IMR-90 (cell line): Measurements from ENCODE around the gene TBX4. TPM values are rescaled to one million over a fixed set of nuclear protein-coding genes. Genes with fewer than 3 reads are reported as not detected.

ENCODE experiments used
- ATAC-seq: fragments of 200-7000 bp; cut with Tn5 transposase; 2 replicates; pipeline ENCODE4 v1.9.1; 2020; ENCODE audit warnings: low read depth, mild to moderate bottlenecking, moderate library complexity
- BruUV-seq: library from RNA; stranded (reverse); fragments of 400-500 nt; replicated peaks from 2 replicates; lab custom pipeline; 2021; lab: Mats Ljungman, UMichigan
- CTCF ChIA-PET: fragments of 300-600 bp; formaldehyde crosslinking; extraction: SDS; loops from one replicate; lab custom pipeline; 2021; ENCODE audit warnings: antibody characterized with exemption; lab: Yijun Ruan, JAX
- POLR2A ChIA-PET: fragments of 300-600 bp; sonication (Branson Sonifier 250); formaldehyde crosslinking; loops from one replicate; lab custom pipeline; 2022; ENCODE audit warnings: antibody characterized with exemption; ENCODE audit not compliant: unreplicated experiment; lab: Charles Lee
- DNase-seq: peaks from one replicate; pipeline ENCODE4 v3.0.0; 2013
- H2AFZ ChIP-seq: replicated peaks from 2 replicates; pipeline ENCODE3; 2013; ENCODE audit warnings: low read length, mild to moderate bottlenecking; ENCODE audit not compliant: poor library complexity
- H2AK5ac ChIP-seq: 2 replicates; pipeline ENCODE4 v1.6.1; 2013; ENCODE audit warnings: low read depth, low read length, inconsistent platforms
- H2AK9ac ChIP-seq: replicated peaks from 2 replicates; pipeline ENCODE3; 2013; ENCODE audit warnings: mild to moderate bottlenecking, low read depth, low read length, moderate library complexity; ENCODE audit not compliant: poor library complexity
- H2BK120ac ChIP-seq: 2 replicates; pipeline ENCODE4 v1.6.1; 2013; ENCODE audit warnings: low read depth, low read length, inconsistent platforms
- H2BK15ac ChIP-seq: 3 replicates; pipeline ENCODE4 v1.6.1; 2013; ENCODE audit warnings: low read depth, low read length, inconsistent platforms
- H2BK20ac ChIP-seq: 2 replicates; pipeline ENCODE4 v1.6.1; 2013; ENCODE audit warnings: low read depth, mild to moderate bottlenecking, inconsistent platforms, low read length, moderate library complexity
- H2BK5ac ChIP-seq: 2 replicates; pipeline ENCODE4 v1.6.1; 2013; ENCODE audit warnings: mild to moderate bottlenecking, low read depth, low read length, inconsistent platforms; ENCODE audit not compliant: poor library complexity, severe bottlenecking
- H3K14ac ChIP-seq: replicated peaks from 2 replicates; pipeline ENCODE4 v1.6.1; 2013; ENCODE audit warnings: low read depth, low read length, inconsistent platforms
- H3K18ac ChIP-seq: 2 replicates; pipeline ENCODE4 v1.6.1; 2013; ENCODE audit warnings: low read depth, low read length, control low read depth
- H3K23ac ChIP-seq: 2 replicates; pipeline ENCODE4 v1.6.1; 2013; ENCODE audit warnings: low read depth, low read length, inconsistent platforms
- H3K27ac ChIP-seq: 2 replicates; pipeline ENCODE4 v1.5.1; 2013; ENCODE audit warnings: mild to moderate bottlenecking, control low read depth, low read length; ENCODE audit not compliant: insufficient read depth
- H3K27me3 ChIP-seq: 2 replicates; pipeline ENCODE4 v1.6.1; 2013; ENCODE audit warnings: low read length; ENCODE audit not compliant: control insufficient read depth, insufficient read depth
- H3K36me3 ChIP-seq: 2 replicates; pipeline ENCODE4 v1.6.1; 2013; ENCODE audit warnings: low read length, mixed read lengths; ENCODE audit not compliant: control insufficient read depth, insufficient read depth
- H3K4ac ChIP-seq: 2 replicates; pipeline ENCODE4 v1.6.1; 2013; ENCODE audit warnings: low read depth, low read length, inconsistent platforms
- H3K4me1 ChIP-seq: 2 replicates; pipeline ENCODE4 v1.6.1; 2013; ENCODE audit warnings: low read length, mixed read lengths; ENCODE audit not compliant: control insufficient read depth, insufficient read depth
- H3K4me2 ChIP-seq: 2 replicates; pipeline ENCODE4 v1.6.1; 2013; ENCODE audit warnings: low read depth, mild to moderate bottlenecking, control low read depth, low read length, moderate library complexity
- H3K4me3 ChIP-seq: 2 replicates; pipeline ENCODE4 v1.5.1; 2013; ENCODE audit warnings: low read depth, mild to moderate bottlenecking, control low read depth, low read length, moderate library complexity; ENCODE audit not compliant: insufficient read depth
- H3K56ac ChIP-seq: 2 replicates; pipeline ENCODE4 v1.6.1; 2013; ENCODE audit warnings: low read length, inconsistent platforms; ENCODE audit not compliant: insufficient read depth; ENCODE audit errors: extremely low read depth
- H3K79me1 ChIP-seq, 2 experiments: 2 replicates each; pipeline ENCODE4 v1.6.1; 2013; ENCODE audit warnings: low read length in 2 of 2, inconsistent platforms in 1 of 2, low read depth in 1 of 2
- H3K9ac ChIP-seq: 2 replicates; pipeline ENCODE4 v1.6.1; 2013; ENCODE audit warnings: low read depth, low read length, control low read depth
- H3K9me1 ChIP-seq: 2 replicates; pipeline ENCODE4 v1.6.1; 2013; ENCODE audit warnings: low read length, inconsistent platforms; ENCODE audit not compliant: insufficient read depth
- H3K9me3 ChIP-seq: 2 replicates; pipeline ENCODE4 v1.6.1; 2013; ENCODE audit warnings: low read length; ENCODE audit not compliant: control insufficient read depth, insufficient read depth
- H4K20me1 ChIP-seq: 2 replicates; pipeline ENCODE4 v1.6.1; 2013; ENCODE audit warnings: low read length, inconsistent platforms; ENCODE audit not compliant: insufficient read depth
- H4K5ac ChIP-seq: 2 replicates; pipeline ENCODE4 v1.6.1; 2013; ENCODE audit warnings: mild to moderate bottlenecking, low read depth, low read length, control low read depth
- H4K8ac ChIP-seq, 2 experiments: 2 replicates each; pipeline ENCODE4 v1.6.1; 2013; ENCODE audit warnings: low read depth in 2 of 2, low read length in 2 of 2, control low read depth in 1 of 2, inconsistent platforms in 1 of 2
- H4K91ac ChIP-seq: 2 replicates; pipeline ENCODE4 v1.6.1; 2013; ENCODE audit warnings: low read depth, low read length, inconsistent platforms; ENCODE audit not compliant: insufficient read depth
- BHLHE40 ChIP-seq: fragments of 150-350 bp; IDR thresholded peaks from 2 replicates; pipeline ENCODE4 v1.6.1; 2016; ENCODE audit warnings: mild to moderate bottlenecking, low read depth, low read length
- CEBPB ChIP-seq: IDR thresholded peaks from 2 replicates; pipeline ENCODE4 v1.6.1; 2012; ENCODE audit warnings: low read depth, low read length, improper control_type of control experiment
- FOS ChIP-seq: fragments of 150-350 bp; IDR thresholded peaks from 2 replicates; pipeline ENCODE4 v1.6.1; 2016; ENCODE audit warnings: low read depth, low read length
- MAZ ChIP-seq: IDR thresholded peaks from 2 replicates; pipeline ENCODE4 v1.6.1; 2012; ENCODE audit warnings: low read depth, mild to moderate bottlenecking, low read length, improper control_type of control experiment, moderate library complexity, borderline replicate concordance
- SMC3 ChIP-seq: fragments of 150-350 bp; IDR thresholded peaks from 2 replicates; pipeline ENCODE4 v1.6.1; 2016; ENCODE audit warnings: low read depth, mild to moderate bottlenecking, antibody characterized with exemption, low read length, moderate library complexity
- WGBS, 2 experiments: methylation state at CpG; one replicate each; pipeline versions ENCODE4 v1.1.5 to v1.1.7; 2013; ENCODE audit warnings: missing lambda C conversion rate in 2 of 2; ENCODE audit not compliant: insufficient read length in 1 of 2; ENCODE audit errors: extremely low coverage in 2 of 2; 5-methylcytosine and 5-hydroxymethylcytosine counted together
- dilution Hi-C: fragments of 300-500 bp; cut with HindIII; formaldehyde crosslinking; loops from one replicate; pipeline ENCODE4 v1.14.3; 2018; ENCODE audit warnings: low sequenced_read_pairs; ENCODE audit not compliant: unreplicated experiment
- in situ Hi-C: fragments of 300-500 bp; cut with MboI; formaldehyde crosslinking; loops from 3 replicates; pipeline ENCODE4 v1.14.3; 2019; ENCODE audit warnings: low sequenced_read_pairs, inconsistent platforms, mixed read lengths
- intact Hi-C: fragments of 100-400 bp; cut with micrococcal nuclease; formaldehyde crosslinking; loops from 2 replicates; pipeline ENCODE4 v1.10.0; 2022
- polyA plus RNA-seq, 3 experiments: library from polyadenylated mRNA; depleted of rRNA; stranded (reverse); fragments of >200 nt; gene quantifications; 2 replicates each; pipeline ENCODE4 v1.2.3, GENCODE V29; 2012; ENCODE audit warnings: low replicate concordance in 1 of 3
- total RNA-seq: library from RNA; depleted of rRNA; stranded (reverse); fragments of >200 nt; gene quantifications from 2 replicates; pipeline ENCODE4 v1.2.3, GENCODE V29; 2012

Gene TBX4
- total and polyA plus RNA-seq, 2 of the 4 experiments (the other 2 are of a cell fraction): 0.05 TPM; not detected in 1

DNA sequence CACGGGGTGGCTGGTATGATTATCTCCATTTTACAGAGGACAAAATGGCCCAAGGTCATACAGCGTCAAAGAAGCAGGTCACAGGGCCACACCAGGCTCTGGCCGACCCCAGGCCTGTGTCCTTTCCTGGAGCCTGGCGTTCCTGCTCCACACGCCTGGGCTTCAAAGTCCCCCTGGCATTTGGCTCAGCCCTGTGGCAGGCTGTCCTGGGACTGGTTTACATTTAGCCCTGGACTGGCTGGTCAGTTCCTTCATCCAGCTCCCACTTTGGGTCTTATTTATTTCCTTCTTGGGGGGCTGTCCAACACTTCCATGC is 37.3 kb upstream of the TBX4 start:
- no peak overlapping the region for H3K9ac ChIP-seq
- peaks cover 3% of the 10 kb centered on the region; the same call in 1 of the 2 replicates for H3K27me3 ChIP-seq
- H3K23ac ChIP-seq: 0 out of 2 replicates have a peak overlapping the region, but pooled peaks have one; percentile 11
- no peak overlapping the region for H3K4me3 ChIP-seq
- ChIA-PET POLR2A (interaction anchor here (0.6 kb wide), 1 partner anchor 166 kb away, joined by 14 read pairs; no protein-coding TSS in a partner anchor), CTCF (no interaction called here)
- peaks cover 9 to 44% of the 10 kb centered on the region in 2 experiments; a peak in 3 of 4 replicates for H3K79me1 ChIP-seq
- peak overlapping the region; percentile 31 for H2AK9ac ChIP-seq
- H2BK15ac ChIP-seq: no peak overlapping the region
- H3K56ac ChIP-seq: no peak overlapping the region
- no TSS peak for BruUV-seq
- H3K18ac ChIP-seq: no peak overlapping the region
- dilution Hi-C loops: no loop called here
- H3K4me2 ChIP-seq: no peak overlapping the region
- H3K9me1 ChIP-seq: no peaks in the 10 kb centered on the region; the same call in 1 of the 2 replicates
- in situ Hi-C loops: no loop called here
- no peak overlapping the region for H4K91ac ChIP-seq
- H3K27ac ChIP-seq: no peak overlapping the region
- peaks cover 26% of the 10 kb centered on the region for H3K4me1 ChIP-seq
- ATAC-seq: no peak
- H2AK5ac ChIP-seq: peak overlapping the region; percentile 13; the same call in 1 of the 2 replicates
- 69% methylated on average over 5 of the region's 5 CpGs; no CpG with 5 or more reads in 1 of the 2 experiments for WGBS, 2 experiments
- H3K36me3 ChIP-seq: no peaks in the 10 kb centered on the region
- H4K8ac ChIP-seq: peak overlapping the region in 1 of 2 experiments; percentile 19; a peak in 1 of 4 replicates
- peaks cover 5% of the 10 kb centered on the region; the same call in 1 of the 2 replicates for H4K20me1 ChIP-seq
- intact Hi-C loops: loop anchor here (5.0 kb wide), 1 partner anchor 652 kb away; the partner anchor contains the start of gene MED13
- H3K9me3 ChIP-seq: no peaks in the 10 kb centered on the region
- no peak for DNase-seq
- H2BK5ac ChIP-seq: no peak overlapping the region
- peak overlapping the region; percentile 12; the same call in 1 of the 2 replicates for H3K4ac ChIP-seq
- H2AFZ ChIP-seq: no peak overlapping the region
- H4K5ac ChIP-seq: no peak overlapping the region
- no peak overlapping the region for H2BK120ac ChIP-seq
- no peak overlapping the region for H3K14ac ChIP-seq
- TF ChIP-seq FOS (no peak), BHLHE40 (no peak), CEBPB (no peak), SMC3 (no peak), MAZ (no peak)
- H2BK20ac ChIP-seq: no peak overlapping the region
